Memory B cell (primary cell): ENCODE results near the gene NCOA7.
A peak's percentile ranks its signal among the peaks of the same experiment; 100 is the strongest.

Source experiments
- ATAC-seq: fragments of 150-1000 bp; cut with Tn5 transposase; 2 replicates; pipeline ENCODE4 v1.10.0; 2021; ENCODE audit warnings: low read depth, mild to moderate bottlenecking, moderate library complexity
- DNase-seq, 2 donors: peaks; one replicate each; pipeline ENCODE4 v3.0.0; 2022; ENCODE audit warnings: low spot score in 2 of 2
- H3K27ac Mint-ChIP-seq: one replicate; pipeline ENCODE4 v1.8.0; 2022; ENCODE audit warnings: mild to moderate bottlenecking, moderate library complexity, mixed read lengths
- H3K27me3 Mint-ChIP-seq: one replicate; pipeline ENCODE4 v1.8.0; 2022; ENCODE audit warnings: mixed read lengths
- H3K36me3 Mint-ChIP-seq: one replicate; pipeline ENCODE4 v1.8.0; 2022; ENCODE audit warnings: mild to moderate bottlenecking, mixed read lengths
- H3K4me1 Mint-ChIP-seq: one replicate; pipeline ENCODE4 v1.8.0; 2022; ENCODE audit warnings: mixed read lengths
- H3K4me3 Mint-ChIP-seq: one replicate; pipeline ENCODE4 v1.8.0; 2022; ENCODE audit warnings: mild to moderate bottlenecking, moderate library complexity, mixed read lengths
- H3K9me3 Mint-ChIP-seq: one replicate; pipeline ENCODE4 v1.8.0; 2022; ENCODE audit warnings: mixed read lengths

Gene NCOA7

GRCh38 chr6:125806813-125807212 lies 16.1 kb downstream of the NCOA7 start:
- Mint-ChIP-seq H3K9me3 (no peaks in the 10 kb centered on the region), H3K27me3 (no peaks in the 10 kb centered on the region), H3K36me3 (peaks cover 2% of the 10 kb centered on the region), H3K27ac (no peak overlapping the region), H3K4me3 (no peak overlapping the region), H3K4me1 (peaks cover 45% of the 10 kb centered on the region)
- ATAC-seq = no peak
- DNase-seq = no peak

- no peak for DNase-seq
- H3K4me3 Mint-ChIP-seq = no peak overlapping the region
These were observed 16.5 kb downstream of the NCOA7 start for GRCh38 chr6:125807293-125807692.

GRCh38 chr6:125808060-125808459 lies 17.3 kb downstream of the NCOA7 start:
- H3K9me3 Mint-ChIP-seq = no peaks in the 10 kb centered on the region
- no peak for ATAC-seq
- H3K27ac Mint-ChIP-seq = peak overlapping the region; percentile 5
- peaks cover 6% of the 10 kb centered on the region for H3K36me3 Mint-ChIP-seq
- H3K4me3 Mint-ChIP-seq = no peak overlapping the region
- DNase-seq = no peak
- no peaks in the 10 kb centered on the region for H3K27me3 Mint-ChIP-seq
- peaks cover 49% of the 10 kb centered on the region for H3K4me1 Mint-ChIP-seq

More at GRCh38 chr6:125807293-125807692, 16.5 kb downstream of the NCOA7 start:
- ATAC-seq = no peak
- peaks cover 2% of the 10 kb centered on the region for H3K36me3 Mint-ChIP-seq
- peaks cover 46% of the 10 kb centered on the region for H3K4me1 Mint-ChIP-seq
- H3K27me3 Mint-ChIP-seq = no peaks in the 10 kb centered on the region
- H3K27ac Mint-ChIP-seq = no peak overlapping the region
- no peaks in the 10 kb centered on the region for H3K9me3 Mint-ChIP-seq

- DNase-seq (no peak), ATAC-seq (peak; percentile 24)
- Mint-ChIP-seq H3K27me3 (no peaks in the 10 kb centered on the region), H3K36me3 (peaks cover 6% of the 10 kb centered on the region), H3K9me3 (no peaks in the 10 kb centered on the region), H3K4me3 (peak overlapping the region; percentile 21), H3K27ac (peak overlapping the region; percentile 5), H3K4me1 (peaks cover 46% of the 10 kb centered on the region)
These were observed 17.8 kb downstream of the NCOA7 start for GRCh38 chr6:125808591-125808990.

- Mint-ChIP-seq H3K36me3 (peaks cover 6% of the 10 kb centered on the region), H3K4me3 (no peak overlapping the region), H3K4me1 (peaks cover 46% of the 10 kb centered on the region), H3K9me3 (no peaks in the 10 kb centered on the region), H3K27me3 (no peaks in the 10 kb centered on the region), H3K27ac (no peak overlapping the region)
- DNase-seq (no peak), ATAC-seq (no peak)
These were observed 18.9 kb downstream of the NCOA7 start for GRCh38 chr6:125809570-125810170.

- Mint-ChIP-seq H3K27me3 (no peaks in the 10 kb centered on the region), H3K4me3 (no peak overlapping the region), H3K4me1 (peaks cover 50% of the 10 kb centered on the region), H3K36me3 (peaks cover 6% of the 10 kb centered on the region), H3K9me3 (no peaks in the 10 kb centered on the region), H3K27ac (no peak overlapping the region)
- DNase-seq (no peak), ATAC-seq (no peak)
These were observed 19.7 kb downstream of the NCOA7 start for GRCh38 chr6:125810445-125810844.

GRCh38 chr6:125811259-125811658 lies 20.5 kb downstream of the NCOA7 start:
- DNase-seq (no peak), ATAC-seq (peak; percentile 40)
- peak overlapping the region; percentile 13 for H3K4me3 Mint-ChIP-seq
- H3K4me1 Mint-ChIP-seq = peaks cover 53% of the 10 kb centered on the region
- H3K27ac Mint-ChIP-seq = no peak overlapping the region
- peaks cover 8% of the 10 kb centered on the region for H3K36me3 Mint-ChIP-seq
- no peaks in the 10 kb centered on the region for H3K9me3 Mint-ChIP-seq
- H3K27me3 Mint-ChIP-seq = no peaks in the 10 kb centered on the region

- ATAC-seq = no peak
- no peak overlapping the region for H3K27ac Mint-ChIP-seq
These were observed 21.9 kb downstream of the NCOA7 start for GRCh38 chr6:125812394-125813292.

GRCh38 chr6:125814481-125814880 lies 23.7 kb downstream of the NCOA7 start:
- Mint-ChIP-seq H3K27me3 (no peaks in the 10 kb centered on the region), H3K27ac (peak overlapping the region; percentile 81), H3K36me3 (peaks cover 20% of the 10 kb centered on the region), H3K9me3 (no peaks in the 10 kb centered on the region), H3K4me3 (peak overlapping the region; percentile 70), H3K4me1 (peaks cover 47% of the 10 kb centered on the region)
- DNase-seq = no peak
- ATAC-seq = peak; percentile 49

More at GRCh38 chr6:125812394-125813292, 21.9 kb downstream of the NCOA7 start:
- Mint-ChIP-seq H3K4me1 (peaks cover 51% of the 10 kb centered on the region), H3K36me3 (peaks cover 14% of the 10 kb centered on the region), H3K9me3 (no peaks in the 10 kb centered on the region), H3K4me3 (no peak overlapping the region), H3K27me3 (no peaks in the 10 kb centered on the region)
- no peak for DNase-seq

GRCh38 chr6:125815080-125815910 lies 24.5 kb downstream of the NCOA7 start:
- peak; percentile 17 for ATAC-seq
- H3K36me3 Mint-ChIP-seq = peaks cover 28% of the 10 kb centered on the region
- H3K27ac Mint-ChIP-seq = peak overlapping the region; percentile 36
- H3K4me1 Mint-ChIP-seq = peaks cover 50% of the 10 kb centered on the region
- H3K9me3 Mint-ChIP-seq = no peaks in the 10 kb centered on the region
- no peak for DNase-seq
- no peaks in the 10 kb centered on the region for H3K27me3 Mint-ChIP-seq
- H3K4me3 Mint-ChIP-seq = peak overlapping the region; percentile 64

GRCh38 chr6:125816828-125817280 lies 26.1 kb downstream of the NCOA7 start:
- no peaks in the 10 kb centered on the region for H3K27me3 Mint-ChIP-seq
- DNase-seq (no peak), ATAC-seq (no peak)
- H3K4me1 Mint-ChIP-seq = peaks cover 43% of the 10 kb centered on the region
- no peak overlapping the region for H3K4me3 Mint-ChIP-seq
- H3K27ac Mint-ChIP-seq = no peak overlapping the region
- no peaks in the 10 kb centered on the region for H3K9me3 Mint-ChIP-seq
- H3K36me3 Mint-ChIP-seq = peaks cover 32% of the 10 kb centered on the region

- peaks cover 28% of the 10 kb centered on the region for H3K36me3 Mint-ChIP-seq
- peaks cover 32% of the 10 kb centered on the region for H3K4me1 Mint-ChIP-seq
- H3K27ac Mint-ChIP-seq = no peak overlapping the region
These were observed 27.5 kb downstream of the NCOA7 start for GRCh38 chr6:125818225-125818657.

GRCh38 chr6:125818772-125819260 lies 28.1 kb downstream of the NCOA7 start:
- Mint-ChIP-seq H3K27me3 (no peaks in the 10 kb centered on the region), H3K27ac (no peak overlapping the region), H3K4me3 (no peak overlapping the region), H3K9me3 (no peaks in the 10 kb centered on the region), H3K4me1 (peaks cover 32% of the 10 kb centered on the region), H3K36me3 (peaks cover 28% of the 10 kb centered on the region)
- DNase-seq (no peak), ATAC-seq (no peak)

More at GRCh38 chr6:125818225-125818657, 27.5 kb downstream of the NCOA7 start:
- Mint-ChIP-seq H3K4me3 (no peak overlapping the region), H3K27me3 (no peaks in the 10 kb centered on the region), H3K9me3 (no peaks in the 10 kb centered on the region)
- no peak for ATAC-seq
- no peak for DNase-seq
